CD4-positive, alpha-beta T cell (primary cell): ENCODE results near the gene SMYD3. TPM values are rescaled to one million over a fixed set of nuclear protein-coding genes. Genes with fewer than 3 reads are reported as not detected.

Experiments used
- ATAC-seq: fragments of 200-7000 bp; cut with Tn5 transposase; one replicate; pipeline ENCODE4 v1.10.0; 2022; ENCODE audit warnings: mild to moderate bottlenecking; ENCODE audit not compliant: poor library complexity
- CTCF ChIA-PET: fragments of 350-600 bp; sonication (Branson Sonifier 250); formaldehyde crosslinking; loops from one replicate; lab custom pipeline; 2021; ENCODE audit warnings: antibody characterized with exemption, inconsistent platforms; lab: Charles Lee
- POLR2A ChIA-PET: fragments of 350-600 bp; sonication (Branson Sonifier 250); formaldehyde crosslinking; loops from one replicate; lab custom pipeline; 2021; ENCODE audit warnings: antibody characterized with exemption, inconsistent platforms; lab: Charles Lee
- DNase-seq, 14 experiments: peaks; one replicate each; pipeline ENCODE4 v3.0.0-alpha.2; 2013 to 2020; ENCODE audit warnings: mixed read lengths in 2 of 14
- H3K27ac ChIP-seq, 2 donors: one replicate each; pipeline versions ENCODE4 v1.5.1 to v1.7.0; 2013; ENCODE audit warnings: low read length in 2 of 2, low read depth in 1 of 2, mild to moderate bottlenecking in 1 of 2
- H3K27me3 ChIP-seq, 2 experiments: 1 replicate in 1 of 2; 2 replicates in 1 of 2; pipeline versions ENCODE4 v1.6.1 to v1.7.0; 2013; ENCODE audit warnings: low read length in 2 of 2, control low read depth in 1 of 2, mild to moderate bottlenecking in 1 of 2, moderate library complexity in 1 of 2; ENCODE audit not compliant: insufficient read depth in 2 of 2, control insufficient read depth in 1 of 2
- H3K36me3 ChIP-seq: one replicate; pipeline ENCODE4 v1.6.1; 2013; ENCODE audit warnings: low read length, control low read depth; ENCODE audit not compliant: insufficient read depth
- H3K4me1 ChIP-seq: one replicate; pipeline ENCODE4 v1.6.1; 2013; ENCODE audit warnings: low read length, control low read depth; ENCODE audit not compliant: insufficient read depth
- H3K4me3 ChIP-seq: one replicate; pipeline ENCODE4 v1.5.1; 2013; ENCODE audit warnings: mild to moderate bottlenecking, low read length, moderate library complexity
- H3K9me3 ChIP-seq, 2 experiments: 1 replicate in 1 of 2; 2 replicates in 1 of 2; pipeline versions ENCODE4 v1.6.1 to v1.7.0; 2013; ENCODE audit warnings: low read length in 2 of 2, mild to moderate bottlenecking in 2 of 2, control low read depth in 1 of 2, moderate library complexity in 1 of 2; ENCODE audit not compliant: control insufficient read depth in 1 of 2, insufficient read depth in 1 of 2
- H3K27ac Mint-ChIP-seq: one replicate; pipeline ENCODE4 v1.8.0; 2020; ENCODE audit warnings: mixed read lengths
- H3K27me3 Mint-ChIP-seq: one replicate; pipeline ENCODE4 v1.8.0; 2021; ENCODE audit warnings: mixed read lengths
- H3K36me3 Mint-ChIP-seq: one replicate; pipeline ENCODE4 v1.8.0; 2021; ENCODE audit warnings: low read depth, mixed read lengths
- H3K4me1 Mint-ChIP-seq: one replicate; pipeline ENCODE4 v1.8.0; 2021; ENCODE audit warnings: low read depth, mixed read lengths
- H3K4me3 Mint-ChIP-seq: one replicate; pipeline ENCODE4 v1.8.0; 2020; ENCODE audit warnings: mild to moderate bottlenecking, mixed read lengths
- H3K9me3 Mint-ChIP-seq: one replicate; pipeline ENCODE4 v1.8.0; 2020; ENCODE audit warnings: mixed read lengths
- intact Hi-C, 2 experiments: fragments of 100-400 bp; cut with DNase I in 1 of 2; cut with micrococcal nuclease in 1 of 2; formaldehyde crosslinking; loops; one replicate each; pipeline versions ENCODE4 v1.15.1 to v1.9.0; 2023 to 2025; cut with DNase I, micrococcal nuclease
- total RNA-seq, 174 experiments: library from RNA in 2 of 174; stranded (reverse) in 2 of 174; gene quantifications; one replicate each; pipeline ENCODE4 v1.2.3 and lab custom pipeline; 2021 to 2026
- TF ChIP-seq, protein P1 (sequence below): fragments of 200-600 bp; IDR thresholded peaks from one replicate; pipeline ENCODE4 v1.8.0; 2022; ENCODE audit warnings: antibody characterized with exemption, mild to moderate bottlenecking

Gene SMYD3
- total RNA-seq, 2 experiments from 2014 or later = 18.8 to 19.6 TPM

DNA sequence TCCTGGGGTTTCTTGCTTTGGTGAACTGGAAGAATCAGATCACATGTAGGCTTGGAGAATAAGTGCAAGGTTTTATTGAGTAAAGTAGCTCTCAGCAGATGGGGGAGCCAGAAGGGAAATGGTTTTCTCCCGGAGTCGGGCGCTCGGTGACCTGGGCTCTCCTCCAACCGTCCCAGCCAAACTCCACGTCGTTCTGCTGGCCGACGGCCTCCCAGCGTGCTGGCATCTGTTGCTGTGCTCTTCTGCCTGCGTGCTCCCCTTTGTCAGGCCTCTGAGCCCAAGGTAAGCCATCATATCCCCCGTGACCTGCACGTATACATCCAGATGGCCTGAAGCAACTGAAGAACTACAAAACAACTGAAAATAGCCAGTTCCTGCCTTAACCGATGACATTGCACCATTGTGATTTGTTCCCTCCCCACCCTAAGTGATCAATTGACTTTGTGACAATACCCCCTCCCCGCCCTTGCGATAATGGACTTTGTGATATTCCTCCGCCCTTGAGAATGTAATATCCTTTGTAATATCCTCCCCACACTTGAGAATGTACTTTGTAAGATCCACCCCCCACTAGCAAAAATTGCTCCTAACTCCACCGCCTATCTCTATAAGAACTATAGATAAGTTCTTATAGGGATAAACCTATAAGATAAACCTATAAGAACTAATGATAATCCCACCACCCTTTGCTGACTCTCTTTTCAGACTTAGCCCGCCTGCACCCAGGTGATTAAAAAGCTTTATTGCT lies 88.3 kb downstream of the SMYD3 start:
- no peaks in the 10 kb centered on the region for H3K27me3 Mint-ChIP-seq
- intact Hi-C loops = no loop called here
- DNase-seq (no peak), ATAC-seq (no peak)
- Histone ChIP-seq H3K36me3 (no peaks in the 10 kb centered on the region), H3K27ac (no peak overlapping the region), H3K9me3 (peaks cover 0 to 8% of the 10 kb centered on the region in 2 experiments), H3K4me3 (no peak overlapping the region), H3K4me1 (no peaks in the 10 kb centered on the region), H3K27me3 (no peaks in the 10 kb centered on the region)
- TF ChIP-seq, protein P1, sequence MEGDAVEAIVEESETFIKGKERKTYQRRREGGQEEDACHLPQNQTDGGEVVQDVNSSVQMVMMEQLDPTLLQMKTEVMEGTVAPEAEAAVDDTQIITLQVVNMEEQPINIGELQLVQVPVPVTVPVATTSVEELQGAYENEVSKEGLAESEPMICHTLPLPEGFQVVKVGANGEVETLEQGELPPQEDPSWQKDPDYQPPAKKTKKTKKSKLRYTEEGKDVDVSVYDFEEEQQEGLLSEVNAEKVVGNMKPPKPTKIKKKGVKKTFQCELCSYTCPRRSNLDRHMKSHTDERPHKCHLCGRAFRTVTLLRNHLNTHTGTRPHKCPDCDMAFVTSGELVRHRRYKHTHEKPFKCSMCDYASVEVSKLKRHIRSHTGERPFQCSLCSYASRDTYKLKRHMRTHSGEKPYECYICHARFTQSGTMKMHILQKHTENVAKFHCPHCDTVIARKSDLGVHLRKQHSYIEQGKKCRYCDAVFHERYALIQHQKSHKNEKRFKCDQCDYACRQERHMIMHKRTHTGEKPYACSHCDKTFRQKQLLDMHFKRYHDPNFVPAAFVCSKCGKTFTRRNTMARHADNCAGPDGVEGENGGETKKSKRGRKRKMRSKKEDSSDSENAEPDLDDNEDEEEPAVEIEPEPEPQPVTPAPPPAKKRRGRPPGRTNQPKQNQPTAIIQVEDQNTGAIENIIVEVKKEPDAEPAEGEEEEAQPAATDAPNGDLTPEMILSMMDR = no peak
- peaks cover 48% of the 10 kb centered on the region for H3K36me3 Mint-ChIP-seq
- no peak overlapping the region for H3K4me3 Mint-ChIP-seq
- POLR2A ChIA-PET = no interaction called here
- H3K9me3 Mint-ChIP-seq = peaks cover 6% of the 10 kb centered on the region
- CTCF ChIA-PET = no interaction called here
- peaks cover 4% of the 10 kb centered on the region for H3K4me1 Mint-ChIP-seq
- H3K27ac Mint-ChIP-seq = no peak overlapping the region

DNA sequence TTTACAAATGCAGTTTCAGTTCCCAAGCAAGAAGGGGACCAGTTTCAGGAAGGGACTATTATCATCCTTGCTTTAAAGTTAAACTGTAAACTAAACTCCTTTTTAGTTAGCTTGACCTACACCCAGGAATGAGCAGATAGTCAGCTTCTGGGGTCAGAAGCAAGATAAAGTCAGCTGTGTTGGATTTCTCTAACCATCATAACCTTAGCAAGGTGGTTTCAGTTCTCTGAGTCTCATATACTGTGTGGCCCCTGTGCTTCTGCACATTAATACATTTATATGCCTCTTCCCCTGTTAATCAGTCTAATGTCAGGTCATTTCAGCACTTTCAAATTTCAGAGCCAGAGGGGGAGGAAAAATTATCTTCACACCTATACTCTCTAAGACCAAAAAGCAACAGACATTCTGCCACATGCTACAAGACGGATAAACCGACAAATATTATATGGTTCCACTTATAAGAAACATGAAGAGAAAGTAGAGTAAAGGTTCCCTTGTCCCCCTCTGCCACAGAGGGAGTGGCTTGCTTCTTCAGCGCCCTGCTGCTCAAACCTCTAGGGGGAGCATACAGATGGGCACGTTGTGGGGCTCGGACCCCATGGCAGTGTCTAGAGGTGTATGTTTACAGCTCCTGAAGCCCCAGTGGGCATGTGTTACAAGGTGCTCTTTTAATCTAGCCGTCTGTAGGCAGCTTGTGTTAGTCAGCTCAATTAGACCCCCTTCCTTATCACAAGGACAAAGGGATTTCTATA lies 89.1 kb downstream of the SMYD3 start:
- TF ChIP-seq, protein P1 = no peak
- no peaks in the 10 kb centered on the region for H3K27me3 Mint-ChIP-seq
- no peak overlapping the region for H3K4me3 ChIP-seq
- H3K4me1 Mint-ChIP-seq = peaks cover 4% of the 10 kb centered on the region
- H3K9me3 ChIP-seq = peaks cover 0 to 8% of the 10 kb centered on the region in 2 experiments
- ChIA-PET CTCF (no interaction called here), POLR2A (no interaction called here)
- H3K27ac Mint-ChIP-seq = no peak overlapping the region
- H3K27me3 ChIP-seq = no peaks in the 10 kb centered on the region
- H3K9me3 Mint-ChIP-seq = peaks cover 6% of the 10 kb centered on the region
- intact Hi-C loops = no loop called here
- no peak overlapping the region for H3K4me3 Mint-ChIP-seq
- H3K27ac ChIP-seq = no peak overlapping the region
- ATAC-seq = no peak
- DNase-seq = no peak
- no peaks in the 10 kb centered on the region for H3K36me3 ChIP-seq
- H3K36me3 Mint-ChIP-seq = peaks cover 56% of the 10 kb centered on the region
- H3K4me1 ChIP-seq = no peaks in the 10 kb centered on the region

DNA sequence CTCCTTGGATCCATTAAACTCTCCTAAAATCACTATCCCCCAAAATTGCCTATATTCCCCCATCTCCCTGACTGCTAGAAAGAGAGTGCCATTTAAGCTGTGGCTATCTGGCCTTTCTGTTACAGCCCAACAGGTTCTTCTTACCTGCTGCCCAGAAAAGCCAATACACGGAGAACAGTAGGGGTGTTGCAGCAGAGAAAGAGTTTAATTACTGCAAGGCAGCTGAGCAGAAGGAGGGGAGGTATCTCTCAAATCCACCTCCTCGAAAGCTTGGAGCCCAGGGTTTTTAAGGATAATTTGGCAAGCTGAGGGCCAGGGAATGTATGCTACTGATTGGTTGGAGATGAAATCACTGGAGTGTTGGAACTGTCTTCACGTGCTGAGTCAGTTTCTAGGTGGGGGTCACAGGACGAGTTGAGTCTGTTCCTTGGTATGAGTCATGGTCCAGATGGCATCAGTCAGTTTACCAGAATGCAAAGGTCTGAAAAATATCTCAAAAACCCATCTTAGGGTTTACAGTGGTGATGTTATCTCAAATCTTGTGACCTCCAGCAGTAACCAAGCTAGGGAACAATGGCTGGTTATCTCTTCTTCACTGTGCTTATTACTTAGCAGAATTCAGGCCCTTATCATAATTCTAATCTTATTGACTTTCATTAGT lies 89.8 kb downstream of the SMYD3 start:
- Histone ChIP-seq H3K4me1 (no peaks in the 10 kb centered on the region), H3K27me3 (no peaks in the 10 kb centered on the region), H3K9me3 (peaks cover 0 to 8% of the 10 kb centered on the region in 2 experiments), H3K4me3 (no peak overlapping the region), H3K36me3 (no peaks in the 10 kb centered on the region), H3K27ac (no peak overlapping the region)
- Mint-ChIP-seq H3K4me1 (peaks cover 4% of the 10 kb centered on the region), H3K9me3 (peaks cover 8% of the 10 kb centered on the region), H3K27ac (no peak overlapping the region), H3K27me3 (no peaks in the 10 kb centered on the region), H3K36me3 (peaks cover 60% of the 10 kb centered on the region), H3K4me3 (no peak overlapping the region)
- TF ChIP-seq, protein P1 = no peak
- intact Hi-C loops = no loop called here
- no peak for DNase-seq
- ChIA-PET CTCF (no interaction called here), POLR2A (interaction anchor here (0.6 kb wide), 1 partner anchor 630 kb away, joined by 4 read pairs; no protein-coding TSS in a partner anchor)
- ATAC-seq = no peak
